HG03342 (cell line): ENCODE results near the gene SLC22A23.
"Not testable (repeated sequence)": the region's sequence is repeated elsewhere in the genome, so short reads cannot be mapped to it uniquely, and the experiment has no call there.

Source experiments
- ATAC-seq: cut with Tn5 transposase; IDR thresholded peaks from one replicate; pipeline ENCODE4 v1.9.1; 2021; ENCODE audit warnings: mild to moderate bottlenecking, moderate library complexity; ENCODE audit not compliant: unreplicated experiment

The SLC22A23 gene

DNA sequence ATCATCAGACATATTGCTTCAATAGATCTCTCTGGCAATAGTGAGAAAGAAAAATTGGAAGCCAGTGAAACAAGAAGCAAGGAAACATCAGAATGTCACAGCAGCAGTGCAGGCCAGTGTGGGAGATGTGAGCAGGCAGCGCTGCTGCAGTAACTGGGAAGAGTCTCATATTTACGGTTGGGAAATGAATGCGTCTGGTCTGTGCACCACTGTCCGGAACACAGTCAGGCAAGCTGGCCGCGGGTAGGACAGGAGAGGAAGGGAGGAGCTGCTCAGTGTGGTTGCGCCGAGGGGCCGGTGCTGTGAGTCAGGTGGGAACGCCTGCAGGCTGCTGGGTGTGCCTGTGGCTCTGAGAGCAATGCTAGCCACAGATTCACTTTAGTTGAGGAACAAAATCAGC, 204.5 kb downstream of the SLC22A23 start:
- ATAC-seq = no peak

DNA sequence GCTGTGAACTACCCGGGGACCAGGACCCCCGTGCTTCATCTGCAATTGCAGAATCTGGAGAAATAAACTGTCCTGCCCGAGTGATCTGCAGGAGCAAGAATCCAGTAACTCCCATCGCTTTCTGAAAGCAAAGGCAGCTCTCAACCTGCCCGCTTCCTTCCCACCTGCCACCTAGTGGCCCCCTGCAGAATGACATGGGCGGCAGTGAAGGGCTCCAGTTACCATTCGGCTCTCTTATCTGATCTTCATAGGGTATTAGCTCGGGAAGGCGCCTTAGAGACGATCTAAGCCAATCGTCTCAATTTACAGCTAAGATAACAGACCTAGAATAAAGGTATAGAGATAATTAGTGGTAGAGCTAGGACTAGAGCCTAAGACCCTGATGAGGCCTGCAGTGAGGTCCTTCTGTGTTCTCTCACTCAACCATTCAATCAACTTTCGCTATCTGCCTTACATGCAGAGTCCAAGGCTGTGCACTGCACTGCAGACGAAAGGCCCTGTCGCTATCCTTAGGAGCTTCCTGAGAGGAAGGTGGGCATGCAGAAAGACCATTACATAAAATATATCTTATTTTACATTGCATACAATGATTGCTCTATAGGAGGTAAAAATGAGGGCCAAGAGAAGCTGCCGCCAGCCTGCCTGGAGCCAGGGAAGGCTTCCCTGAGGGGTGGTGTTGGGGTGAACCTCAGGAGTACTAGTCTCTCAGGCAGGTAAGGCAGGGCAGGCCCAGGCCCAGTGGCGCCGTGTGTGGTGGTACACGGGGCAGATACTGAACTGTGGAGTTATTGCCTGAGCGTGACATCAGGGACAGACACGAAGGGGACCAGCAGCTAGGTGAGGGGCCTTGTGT, 205.2 kb downstream of the SLC22A23 start:
- peak; percentile 72 for ATAC-seq

DNA sequence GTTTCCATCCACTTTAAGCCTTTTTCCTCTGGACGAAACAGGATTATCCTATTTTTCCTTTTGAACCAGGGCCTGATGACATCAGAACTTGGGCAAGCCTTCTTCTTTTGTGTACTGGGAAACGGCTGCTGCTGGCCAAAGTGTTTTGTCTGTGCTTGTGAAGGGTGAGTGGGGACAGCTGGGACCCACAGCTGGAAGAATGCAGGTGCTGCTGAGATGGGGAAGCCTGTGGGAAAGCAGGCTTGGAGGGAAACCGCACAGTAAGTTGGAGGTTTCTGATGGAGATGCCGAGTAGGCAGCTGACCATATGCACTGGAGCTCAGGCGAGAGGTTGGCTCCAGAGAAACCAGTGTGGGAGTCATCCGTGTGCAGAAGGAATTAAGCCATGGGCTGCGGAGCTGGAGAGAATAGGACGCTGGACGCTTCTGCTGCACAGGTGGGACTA, 206.6 kb downstream of the SLC22A23 start:
- no peak for ATAC-seq

DNA sequence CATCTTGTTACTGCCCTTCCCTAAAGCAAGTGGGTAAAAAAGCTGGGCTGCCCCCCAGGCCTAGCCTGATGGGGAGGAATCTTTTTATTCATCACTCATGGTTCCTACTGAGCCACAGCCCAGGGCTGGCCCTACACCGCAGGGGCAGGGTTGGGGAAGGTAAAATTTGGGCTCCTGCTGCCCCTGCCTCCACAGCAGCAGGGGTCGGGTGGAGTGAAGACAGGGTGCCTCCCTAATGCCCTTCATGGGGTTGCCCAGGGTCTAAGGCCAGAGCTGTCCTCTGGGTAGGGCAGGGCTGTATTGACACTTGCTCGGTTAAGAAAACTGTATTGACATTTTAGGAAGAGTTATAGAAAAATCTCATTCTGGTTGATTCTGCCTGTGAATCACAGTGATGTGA, 207.0 kb downstream of the SLC22A23 start:
- ATAC-seq = no peak

DNA sequence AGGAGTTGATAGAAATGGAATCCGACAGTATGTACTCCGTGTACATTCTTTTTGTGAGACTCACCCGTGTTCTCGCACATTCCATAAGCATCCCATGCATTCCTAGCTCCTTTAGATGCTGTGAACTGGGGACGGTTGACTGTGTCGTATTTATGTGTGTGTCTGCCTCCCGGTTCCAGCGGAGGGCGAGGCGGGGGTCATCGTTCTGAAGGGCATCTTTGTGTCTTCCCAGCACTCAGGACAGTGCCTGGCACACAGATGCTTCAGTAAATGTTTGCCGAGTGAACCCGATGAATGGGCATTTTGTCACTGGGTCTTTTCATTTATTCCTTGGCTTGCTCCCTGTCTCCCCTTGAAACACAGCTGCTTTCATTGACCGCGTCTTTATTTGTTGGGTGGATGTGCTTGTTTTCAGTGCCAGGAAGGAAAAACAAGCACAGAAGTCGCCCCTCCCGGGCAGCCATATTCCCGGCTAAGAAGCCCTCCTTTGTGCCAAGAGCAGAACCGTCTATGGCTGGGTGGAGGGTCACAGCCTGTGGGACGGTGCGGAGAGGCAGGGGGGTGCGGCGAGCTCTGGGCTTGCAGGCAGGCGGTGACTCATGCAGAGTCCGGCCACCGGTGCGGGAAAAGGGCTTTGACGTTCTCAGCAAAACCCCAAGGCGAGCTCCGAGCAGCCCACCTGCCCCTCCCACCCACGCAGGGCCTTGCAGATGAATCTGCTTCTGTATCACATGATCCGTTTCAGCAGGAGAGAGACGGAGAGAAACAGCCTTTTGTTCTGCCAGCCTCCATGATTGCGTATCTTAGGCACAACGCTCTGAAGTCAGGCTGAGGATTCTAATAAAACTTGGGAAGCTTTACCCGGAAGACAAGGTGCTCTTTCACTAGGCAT, 209.3 kb downstream of the SLC22A23 start:
- ATAC-seq = no peak

DNA sequence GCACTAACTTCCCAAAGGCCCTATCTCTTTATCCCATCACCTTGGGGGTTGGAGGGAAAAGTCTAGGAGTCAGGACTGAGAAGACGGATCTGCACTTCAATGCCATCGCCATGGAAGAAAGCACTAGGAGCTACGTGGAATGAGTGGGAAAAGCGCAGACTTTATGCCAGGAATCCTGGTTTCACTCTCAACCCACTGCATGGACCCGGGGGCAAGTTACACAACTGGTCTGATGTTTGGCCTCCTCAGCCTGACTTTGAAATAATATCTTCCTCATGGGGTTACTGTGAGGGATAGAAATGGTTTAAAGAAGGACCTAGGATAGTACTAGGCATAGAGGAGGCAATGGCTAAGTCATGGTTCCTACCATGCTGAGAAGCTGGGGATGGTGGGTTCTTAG, 211.6 kb downstream of the SLC22A23 start:
- ATAC-seq = no peak

DNA sequence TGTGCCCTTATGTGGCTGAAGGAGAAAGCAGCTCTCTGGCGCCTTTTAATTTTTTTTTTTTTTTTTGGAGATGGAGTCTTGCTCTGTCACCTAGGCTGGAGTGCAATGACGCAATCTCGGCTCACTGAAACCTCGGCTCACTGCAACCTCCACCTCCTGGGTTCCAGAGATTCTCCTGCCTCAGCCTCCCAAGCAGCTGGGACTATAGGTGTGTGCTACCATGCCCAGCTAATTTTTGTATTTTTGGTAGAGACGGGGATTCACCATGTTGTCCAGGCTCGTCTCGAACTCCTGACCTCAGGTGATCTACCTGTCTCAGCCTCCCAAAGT, 212.1 kb downstream of the SLC22A23 start:
- not testable (repeated sequence) for ATAC-seq

DNA sequence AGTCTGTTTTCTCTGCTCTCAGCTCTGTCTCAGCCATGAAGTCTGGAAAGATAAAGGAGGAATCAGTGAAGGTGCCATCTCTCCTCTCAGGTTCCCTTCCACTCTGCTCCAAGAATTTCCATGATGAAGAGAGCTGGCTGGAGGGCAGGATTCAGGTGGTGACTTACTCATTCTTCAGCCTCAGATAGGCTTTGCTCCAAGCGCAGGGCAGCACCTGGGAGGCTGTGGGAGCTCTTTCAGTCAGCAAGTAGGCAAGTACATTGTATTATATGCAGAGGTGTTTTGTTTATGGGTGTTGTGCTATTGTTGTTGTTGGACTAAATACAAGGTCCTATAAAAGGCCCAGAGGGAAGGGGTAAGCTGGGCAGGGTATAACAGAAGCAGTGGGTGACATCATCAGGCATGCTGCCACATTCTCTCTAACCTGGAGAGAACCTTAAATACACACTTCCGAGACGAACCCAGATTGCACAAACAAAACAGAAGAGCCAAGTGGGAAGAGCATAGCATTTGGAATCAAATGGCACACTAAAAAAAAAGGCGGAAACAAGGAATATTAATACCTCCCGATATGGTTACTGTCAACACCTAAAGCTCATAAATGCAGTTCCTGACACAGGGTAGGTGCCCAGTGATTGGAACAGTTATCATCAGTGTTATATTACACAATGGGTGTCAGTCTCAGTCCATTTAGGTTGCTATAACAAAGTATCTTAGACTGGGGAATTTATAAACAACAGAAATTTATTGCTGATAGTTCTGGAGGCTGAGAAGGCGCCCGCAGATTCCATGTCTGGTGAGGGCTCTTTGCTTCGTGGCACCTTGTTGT, 212.6 kb downstream of the SLC22A23 start:
- ATAC-seq = no peak

DNA sequence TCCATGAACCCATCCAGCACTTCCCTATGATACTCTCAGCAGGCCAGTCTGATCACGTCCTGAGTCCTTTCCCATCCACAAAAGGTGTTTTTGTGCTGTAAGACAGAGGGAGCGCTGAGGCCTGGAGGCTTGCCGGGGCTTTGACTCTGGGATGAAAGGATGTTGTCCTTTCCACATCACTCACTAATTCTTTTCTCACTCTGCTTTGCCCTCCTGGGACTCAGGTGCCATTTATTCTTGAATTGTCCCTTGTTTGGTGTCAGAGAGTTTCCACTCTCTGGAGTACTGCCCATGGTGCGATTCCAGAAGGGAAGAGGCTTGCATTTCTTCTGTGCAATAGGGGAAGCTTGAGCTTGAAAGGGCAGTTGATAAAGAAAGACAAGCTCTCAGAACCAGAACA, 214.1 kb downstream of the SLC22A23 start:
- no peak for ATAC-seq

DNA sequence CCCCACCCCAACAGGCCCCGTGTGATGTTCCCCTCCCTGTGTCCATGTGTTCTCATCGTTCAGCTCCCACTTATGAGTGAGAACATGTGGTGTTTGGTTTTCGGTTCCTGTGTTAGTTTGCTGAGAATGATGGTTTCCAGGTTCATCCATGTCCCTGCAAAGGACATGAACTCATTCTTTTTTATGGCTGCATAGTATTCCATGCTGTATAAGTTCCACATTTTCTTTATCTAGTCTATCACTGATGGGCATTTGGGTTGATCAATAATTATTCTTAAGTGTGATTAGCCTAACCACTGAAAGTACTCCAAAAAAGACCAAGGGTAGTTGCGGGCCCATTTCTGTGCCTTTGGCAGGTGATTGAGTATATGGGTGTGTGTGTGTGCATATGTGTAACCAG, 215.1 kb downstream of the SLC22A23 start:
- ATAC-seq = not testable (repeated sequence)

DNA sequence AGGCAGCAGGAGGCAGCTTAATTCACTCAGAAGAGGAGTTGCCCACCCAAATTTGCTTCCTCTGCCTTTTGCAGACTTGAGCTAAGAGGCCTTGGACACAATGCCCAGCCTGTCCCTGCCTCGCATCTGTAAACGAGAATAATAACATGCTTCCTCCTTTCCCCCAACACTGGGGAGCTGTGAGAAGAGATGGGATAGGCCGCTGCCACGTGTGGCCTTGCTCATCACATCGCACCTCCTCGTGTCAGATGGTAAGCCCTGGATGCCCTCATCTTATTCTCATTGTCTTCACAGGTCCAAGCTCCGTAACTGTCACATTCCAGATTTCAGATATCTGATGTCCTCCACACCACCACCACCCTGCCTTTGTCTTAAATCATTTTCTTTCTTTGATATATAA, 216.3 kb downstream of the SLC22A23 start:
- ATAC-seq = no peak

DNA sequence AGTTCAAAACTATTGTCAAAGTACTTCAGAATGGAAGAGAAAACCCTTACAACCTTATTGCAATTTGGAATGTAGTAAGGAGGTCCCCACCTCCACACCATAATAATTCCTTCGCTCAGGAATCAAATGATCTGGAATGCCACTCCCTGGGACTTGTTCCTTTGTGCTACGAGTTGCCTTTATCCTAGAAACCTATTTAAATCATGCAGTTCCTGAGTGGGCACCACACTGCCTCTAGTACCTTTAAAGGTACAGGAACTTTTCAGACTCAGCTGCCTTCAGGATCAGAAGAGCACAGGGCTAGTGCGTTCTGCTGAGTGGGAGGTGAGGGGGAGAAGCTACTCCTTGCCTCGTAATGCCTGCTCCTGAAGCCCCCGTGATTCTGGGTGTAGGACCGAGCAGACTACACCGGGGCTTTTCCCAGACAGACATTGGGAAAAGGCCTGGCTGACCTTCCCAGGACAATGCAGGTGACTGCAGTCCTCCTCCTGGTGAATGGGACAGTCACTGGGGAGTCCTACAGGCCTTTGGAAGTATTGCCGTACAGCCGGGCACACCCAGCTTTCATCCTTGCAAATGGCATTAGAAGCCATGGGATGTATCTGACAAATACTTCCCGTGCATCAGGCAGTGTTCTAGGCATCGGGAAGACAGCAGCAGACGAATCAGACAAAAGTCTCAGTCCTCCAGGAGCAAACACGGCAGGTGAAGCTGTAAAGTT, 217.6 kb downstream of the SLC22A23 start:
- no peak for ATAC-seq

DNA sequence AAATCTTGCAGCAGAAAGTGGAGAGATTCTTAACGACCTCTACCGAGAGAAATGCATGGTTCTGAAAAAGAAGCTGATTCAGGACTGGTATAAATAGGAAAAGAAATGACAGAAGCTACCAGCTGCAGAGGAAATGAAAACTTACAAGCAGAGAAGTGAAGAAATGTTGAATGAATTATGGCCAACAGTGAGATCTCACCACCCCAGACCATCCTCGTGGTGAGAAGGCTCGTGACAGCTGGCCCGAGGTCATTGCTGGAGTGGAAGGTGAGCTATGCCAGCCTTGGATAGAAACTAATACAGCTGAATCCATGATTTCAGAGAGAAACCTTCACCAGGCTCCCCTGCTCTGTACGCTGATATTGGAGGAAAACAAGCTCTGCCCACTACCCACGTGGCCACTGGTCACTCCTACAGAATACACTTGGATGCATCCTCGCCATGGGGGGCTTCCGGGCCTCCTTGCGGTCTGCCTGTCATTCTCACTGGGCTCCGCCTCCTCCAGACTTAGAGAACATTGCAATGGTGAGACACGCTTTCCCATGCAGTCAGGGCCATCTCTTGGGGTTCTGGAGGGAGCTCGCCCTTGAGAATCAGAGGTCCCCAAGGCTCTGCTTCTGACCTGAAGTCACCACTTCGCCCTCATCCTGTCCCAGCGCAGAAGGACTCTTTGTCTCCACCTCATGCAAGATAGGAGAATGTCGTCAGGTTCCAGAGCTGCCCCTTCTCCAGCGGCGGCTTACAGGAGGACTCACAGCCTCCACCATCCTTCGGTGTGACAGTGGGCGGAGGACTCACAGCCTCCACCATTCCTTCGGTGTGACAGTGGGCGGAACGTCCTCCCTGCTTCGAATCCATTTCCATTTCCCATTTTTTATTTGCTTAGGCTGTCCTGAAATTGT, 218.8 kb downstream of the SLC22A23 start:
- no peak for ATAC-seq

DNA sequence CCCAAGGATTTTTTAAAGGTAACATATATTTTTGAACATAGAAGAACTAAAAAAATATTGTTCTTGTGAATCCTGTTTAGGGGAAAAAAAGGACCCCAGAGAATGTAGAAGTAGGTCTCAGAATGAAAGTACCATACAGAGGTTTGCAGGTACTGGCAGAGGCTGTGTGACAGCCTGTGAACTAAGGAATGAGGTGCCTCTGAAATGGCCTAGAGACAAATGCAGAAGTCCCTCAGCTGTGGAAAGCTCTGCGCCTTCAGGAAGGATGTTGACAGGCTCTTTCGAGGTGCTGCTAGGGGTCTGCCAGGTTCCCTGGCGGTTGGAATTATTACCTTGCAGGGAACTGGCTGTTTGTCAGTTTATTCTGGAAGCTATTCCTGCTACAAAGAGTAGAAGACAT, 220.8 kb downstream of the SLC22A23 start:
- no peak for ATAC-seq

DNA sequence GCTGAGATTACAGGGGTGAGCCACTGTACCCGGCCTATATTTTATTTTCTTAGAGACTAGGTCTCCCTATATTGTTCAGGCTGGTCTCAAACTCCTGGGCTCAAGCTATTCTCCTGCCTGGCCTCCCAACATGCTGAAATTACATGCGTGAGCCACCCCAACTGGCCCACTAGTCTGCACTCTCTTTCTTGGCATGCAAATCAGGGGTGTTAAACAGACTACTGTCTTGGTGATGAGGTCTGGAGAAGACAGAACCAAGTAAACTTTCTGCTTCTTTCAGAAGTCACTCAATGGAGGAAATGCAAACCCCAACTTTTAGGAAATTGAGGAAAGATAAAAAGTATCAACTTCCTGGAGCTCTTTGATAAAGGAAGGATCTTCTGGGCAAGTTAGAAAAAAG, 221.4 kb downstream of the SLC22A23 start:
- ATAC-seq = no peak

DNA sequence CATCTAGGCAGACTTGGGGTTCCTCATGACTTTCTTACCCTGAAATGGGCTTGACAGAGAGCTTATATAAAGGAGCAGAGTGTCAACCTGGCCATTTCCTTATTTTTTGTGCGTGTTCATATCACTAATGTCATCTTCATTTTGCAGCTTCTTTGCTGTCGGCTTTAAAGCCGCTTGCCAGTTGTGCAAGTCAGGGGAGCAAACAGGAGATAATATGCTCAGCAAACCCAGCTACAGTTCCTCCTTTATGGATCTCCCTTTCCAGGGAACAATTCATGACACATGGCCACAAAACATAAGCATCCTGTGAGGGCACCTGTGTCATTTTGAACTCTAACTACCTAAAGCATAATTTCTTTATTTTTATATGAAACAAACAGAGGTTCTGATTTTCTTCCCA, 222.9 kb downstream of the SLC22A23 start:
- ATAC-seq = no peak

DNA sequence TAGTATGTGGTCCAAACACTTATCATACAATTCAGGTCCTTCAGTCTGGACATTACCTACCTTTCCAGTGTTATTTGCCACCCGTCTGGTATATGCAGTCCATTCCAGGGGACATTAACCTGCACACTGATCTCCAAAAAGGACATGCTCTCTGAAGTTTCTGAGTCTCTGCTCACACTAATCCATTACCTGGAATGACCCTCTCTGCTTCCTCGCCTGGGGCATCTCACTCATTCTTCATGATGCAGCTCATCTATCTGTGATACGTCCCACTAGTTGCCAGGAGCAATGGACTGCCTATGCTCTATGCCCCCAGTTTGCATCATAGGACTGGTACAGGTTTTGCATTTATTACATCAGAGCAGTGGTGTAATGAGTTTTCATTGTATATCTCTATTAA, 223.5 kb downstream of the SLC22A23 start:
- ATAC-seq = no peak

DNA sequence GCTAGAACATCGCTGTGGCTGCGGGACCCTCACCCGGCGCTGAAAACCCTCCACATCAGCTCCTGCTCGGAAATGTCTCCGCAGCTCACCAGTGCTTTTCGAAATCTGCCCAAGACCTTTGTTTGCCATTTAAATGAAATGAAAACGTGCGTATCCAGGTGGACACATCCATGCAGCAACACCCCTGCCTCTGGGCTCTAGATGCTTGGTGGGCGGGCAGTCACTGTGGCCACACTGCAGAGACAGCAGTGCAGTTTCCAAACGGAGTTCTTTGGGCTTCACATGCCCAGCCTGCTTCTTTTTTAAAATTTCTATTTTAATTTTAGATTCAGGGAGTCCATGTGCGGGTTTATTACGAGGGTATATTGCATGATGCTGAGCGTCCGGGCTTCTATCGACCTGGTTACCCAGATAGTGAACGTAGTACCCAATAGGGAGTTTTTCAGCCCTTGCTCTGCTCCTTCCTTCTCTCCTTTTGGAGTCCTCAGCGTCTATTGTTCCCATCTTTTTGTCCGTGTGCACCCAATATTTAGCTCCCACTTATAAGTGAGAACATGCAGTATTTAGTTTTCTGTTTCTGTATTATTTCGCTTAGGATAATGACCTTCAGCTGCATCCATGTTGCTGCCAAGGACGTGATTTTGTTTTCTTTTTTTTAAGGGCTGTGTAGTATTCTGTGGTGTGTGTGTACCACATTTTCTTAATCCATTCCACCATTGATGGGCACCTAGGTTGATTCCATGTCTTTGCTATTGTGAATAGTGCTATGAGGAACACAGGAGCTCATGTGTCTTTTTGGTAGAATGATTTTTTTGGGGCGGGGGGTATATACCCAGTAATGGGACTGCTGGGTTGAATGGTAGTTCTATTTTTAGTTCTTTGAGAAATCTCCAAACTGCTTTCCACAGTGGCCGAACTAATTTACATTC, 224.6 kb downstream of the SLC22A23 start:
- no peak for ATAC-seq
